Brain microvascular endothelial cell (primary cell): Measurements from ENCODE around the gene GRIK5.

Experiments used
- DNase-seq: peaks from one replicate; pipeline ENCODE4 v3.0.0-alpha.2; 2020
- H3K27ac ChIP-seq: fragments of 250-450 bp; sonication (Bioruptor Pico); 2 replicates; pipeline ENCODE4 v1.5.1; 2020; ENCODE audit warnings: mild to moderate bottlenecking, moderate library complexity
- H3K27me3 ChIP-seq: fragments of 250-450 bp; sonication (Bioruptor Pico); replicated peaks from 2 replicates; pipeline ENCODE4 v1.5.1; 2020; ENCODE audit warnings: mild to moderate bottlenecking
- H3K36me3 ChIP-seq: fragments of 250-450 bp; sonication (Bioruptor Pico); replicated peaks from 2 replicates; pipeline ENCODE4 v1.5.1; 2020; ENCODE audit warnings: mild to moderate bottlenecking
- H3K4me3 ChIP-seq: 2 replicates; pipeline ENCODE4 v1.5.1; 2011; ENCODE audit warnings: low read depth, mild to moderate bottlenecking, control low read depth, low read length, moderate library complexity
- CTCF ChIP-seq: IDR thresholded peaks from 2 replicates; pipeline ENCODE4 v1.5.1; 2011; ENCODE audit warnings: low read depth, mild to moderate bottlenecking, moderate library complexity, low read length, control low read depth, inconsistent platforms; ENCODE audit errors: missing control alignments
- in situ Hi-C: cut with HindIII; loops from 2 replicates; pipeline ENCODE4 v1.10.0; 2017; ENCODE audit warnings: low sequenced_read_pairs, low pct_ligation_motif_present

Gene GRIK5

DNA sequence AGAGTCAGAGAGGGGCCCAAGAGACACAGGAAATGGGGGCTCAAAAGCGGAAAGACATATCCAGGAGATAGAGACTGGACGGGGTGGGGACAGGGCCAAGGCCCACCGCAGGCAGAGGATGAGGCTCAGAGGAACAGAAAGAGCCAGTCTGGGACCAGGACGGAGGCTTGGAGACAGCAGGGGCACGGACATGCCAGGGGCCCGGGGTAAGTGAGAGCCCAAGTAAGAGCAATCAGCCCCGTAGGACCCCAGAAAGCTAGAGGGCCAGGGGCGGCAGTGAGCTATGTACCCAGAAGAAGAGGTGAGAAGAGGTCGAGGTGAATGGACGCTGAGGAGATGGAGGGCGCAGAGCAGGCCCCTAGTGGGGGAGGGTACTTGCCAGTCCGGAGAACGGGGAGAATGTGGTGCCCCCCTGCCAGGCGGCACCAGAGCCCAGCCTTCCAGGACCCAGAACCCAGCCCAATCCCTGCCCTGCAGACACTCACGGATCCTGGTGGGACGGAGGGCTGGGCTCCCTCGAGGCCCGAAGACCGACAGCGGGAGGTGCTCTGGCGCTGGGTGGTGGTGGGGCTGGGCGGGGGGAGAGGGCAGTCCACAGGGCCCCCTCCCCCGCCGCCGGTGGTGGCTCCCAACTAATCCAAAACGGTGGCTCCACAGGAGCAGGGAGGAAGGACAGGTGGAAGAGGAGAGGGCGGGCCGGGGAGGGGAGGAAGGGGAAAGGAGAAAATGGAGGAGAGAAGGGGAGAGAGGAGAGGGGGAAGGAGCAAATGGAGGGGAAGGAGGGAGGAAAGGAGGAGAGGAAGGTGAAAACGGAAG lies 1.0 kb downstream of the GRIK5 start:
- H3K27ac ChIP-seq = no peak overlapping the region
- DNase-seq = no peak
- H3K4me3 ChIP-seq = no peak overlapping the region
- in situ Hi-C loops = no loop called here
- H3K36me3 ChIP-seq = no peaks in the 10 kb centered on the region
- TF ChIP-seq CTCF = no peak
- H3K27me3 ChIP-seq = peaks cover 27% of the 10 kb centered on the region

DNA sequence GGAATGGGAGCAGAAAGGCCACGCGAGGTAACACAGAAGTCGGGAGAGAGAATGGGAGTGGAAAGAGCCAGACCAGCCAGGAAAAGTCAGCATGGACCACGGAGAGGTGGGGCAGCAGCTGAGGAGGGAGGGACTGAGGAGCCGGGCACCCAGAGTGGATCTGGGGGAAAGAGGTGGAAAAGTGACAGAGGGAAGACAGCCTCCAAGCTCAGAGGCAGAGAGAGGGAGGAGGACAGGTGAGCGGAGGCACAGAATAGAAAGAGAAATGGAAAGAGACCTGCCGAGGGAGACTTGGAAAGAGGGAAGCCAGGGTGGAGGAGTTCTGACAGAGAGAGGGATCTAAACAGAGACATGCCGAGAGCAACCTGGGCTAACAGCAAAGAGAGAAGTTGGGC lies 1.6 kb downstream of the GRIK5 start:
- no peak overlapping the region for H3K27ac ChIP-seq
- DNase-seq = no peak
- H3K27me3 ChIP-seq = peaks cover 27% of the 10 kb centered on the region
- no peaks in the 10 kb centered on the region for H3K36me3 ChIP-seq
- TF ChIP-seq CTCF = no peak
- in situ Hi-C loops = no loop called here
- H3K4me3 ChIP-seq = no peak overlapping the region

- H3K36me3 ChIP-seq = no peaks in the 10 kb centered on the region
- peaks cover 27% of the 10 kb centered on the region for H3K27me3 ChIP-seq
- no peak for TF ChIP-seq CTCF
- no peak overlapping the region for H3K27ac ChIP-seq
- no peak overlapping the region for H3K4me3 ChIP-seq
- DNase-seq = no peak
- in situ Hi-C loops = no loop called here
Measured at GRCh38 chr19:42067315-42067888, 2.6 kb downstream of the GRIK5 start.

DNA sequence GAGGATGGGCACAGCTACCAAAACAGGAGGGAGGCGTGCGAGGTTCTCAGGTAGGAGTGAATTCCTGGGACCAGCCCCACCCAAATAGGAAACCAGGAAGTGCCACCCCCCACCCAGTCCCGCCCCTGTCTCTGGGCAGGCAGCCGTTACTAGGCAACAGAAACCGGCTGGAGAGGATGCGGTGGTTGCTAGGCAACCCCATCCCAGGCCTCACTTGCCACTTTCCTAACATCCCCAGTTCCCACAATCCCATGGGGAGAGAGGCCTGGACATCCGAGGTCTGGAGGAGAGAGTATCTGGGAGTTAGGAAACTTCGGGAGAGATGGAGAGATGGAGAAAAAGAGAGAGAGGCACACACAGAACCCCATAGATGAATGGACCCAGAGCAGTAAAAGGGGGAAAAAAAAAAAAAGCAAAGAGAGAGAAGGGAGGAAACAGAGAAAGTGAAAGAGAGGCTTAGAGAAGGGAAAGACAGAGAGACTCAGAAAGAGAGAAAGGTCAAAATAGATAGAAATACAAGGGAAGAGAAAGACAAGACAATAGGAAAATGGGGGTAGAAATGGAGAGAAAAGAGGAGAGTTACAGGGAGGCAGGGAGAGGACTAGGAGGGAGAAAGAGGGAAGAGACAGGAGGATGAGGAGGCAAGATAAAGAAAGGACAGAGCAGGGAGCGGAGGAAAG lies 3.8 kb downstream of the GRIK5 start:
- DNase-seq = peak; percentile 16
- H3K4me3 ChIP-seq = no peak overlapping the region
- no peak for TF ChIP-seq CTCF
- peaks cover 27% of the 10 kb centered on the region for H3K27me3 ChIP-seq
- in situ Hi-C loops = no loop called here
- no peaks in the 10 kb centered on the region for H3K36me3 ChIP-seq
- no peak overlapping the region for H3K27ac ChIP-seq

GRCh38 chr19:42065511-42065910 lies 4.5 kb downstream of the GRIK5 start:
- no peak overlapping the region for H3K4me3 ChIP-seq
- in situ Hi-C loops = no loop called here

More at GRCh38 chr19:42065511-42065910, 4.5 kb downstream of the GRIK5 start:
- no peak overlapping the region for H3K27ac ChIP-seq
- DNase-seq = no peak
- TF ChIP-seq CTCF = no peak
- no peaks in the 10 kb centered on the region for H3K36me3 ChIP-seq
- peaks cover 27% of the 10 kb centered on the region for H3K27me3 ChIP-seq
